Measurements from ENCODE around the gene DNTTIP2. TPM values are rescaled to one million over a fixed set of nuclear protein-coding genes. Genes with fewer than 3 reads are reported as not detected.

The DNTTIP2 gene
- total RNA-seq, 4 donors from 2014 or later: 13.8 to 63.4 (median 32.5) TPM

GRCh38 chr1:93888900-93889299, 9.9 kb upstream of the DNTTIP2 start:
- H3K36me3 ChIP-seq: no peaks in the 10 kb centered on the region
- no peaks in the 10 kb centered on the region for H3K27me3 ChIP-seq
- TF ChIP-seq CTCF (IDR thresholded peaks at IDR 0.05) (no peak), POLR2A (IDR thresholded peaks at IDR 0.05) (no peak)
- H3K4me1 ChIP-seq: no peaks in the 10 kb centered on the region
- no peak overlapping the region for H3K27ac ChIP-seq
- DNase-seq: no peak
- H3K9me3 ChIP-seq: no peaks in the 10 kb centered on the region
- no peak overlapping the region for H3K4me3 ChIP-seq
- intact Hi-C loops (cut with DNase I; ENCODE audit: low total_unique reads): no loop called here

GRCh38 chr1:93882269-93882668, 3.3 kb upstream of the DNTTIP2 start:
- intact Hi-C loops (cut with DNase I; ENCODE audit: low total_unique reads): no loop called here
- H3K27ac ChIP-seq: no peak overlapping the region
- no peaks in the 10 kb centered on the region for H3K9me3 ChIP-seq
- TF ChIP-seq POLR2A (IDR thresholded peaks at IDR 0.05): no peak
- no peak for TF ChIP-seq CTCF (IDR thresholded peaks at IDR 0.05)
- H3K36me3 ChIP-seq: no peaks in the 10 kb centered on the region
- DNase-seq: no peak
- no peak overlapping the region for H3K4me3 ChIP-seq
- H3K4me1 ChIP-seq: peaks cover 6 to 10% of the 10 kb centered on the region in 2 donors
- H3K27me3 ChIP-seq: no peaks in the 10 kb centered on the region

GRCh38 chr1:93880731-93881130, 1.7 kb upstream of the DNTTIP2 start:
- H3K27me3 ChIP-seq: no peaks in the 10 kb centered on the region
- no peak for TF ChIP-seq CTCF (IDR thresholded peaks at IDR 0.05)
- no peak for TF ChIP-seq POLR2A (IDR thresholded peaks at IDR 0.05)

GRCh38 chr1:93878501-93878888, 511 bp downstream of the DNTTIP2 start:
- no peaks in the 10 kb centered on the region for H3K27me3 ChIP-seq
- H3K27ac ChIP-seq: peak overlapping the region; percentile 94 to 96
- peaks cover 12 to 13% of the 10 kb centered on the region in 2 donors for H3K4me1 ChIP-seq
- TF ChIP-seq POLR2A (IDR thresholded peaks at IDR 0.05): no peak
- no peak for TF ChIP-seq CTCF (IDR thresholded peaks at IDR 0.05)
- intact Hi-C loops (cut with DNase I; ENCODE audit: low total_unique reads): no loop called here
- DNase-seq: peak in 1 of 2 donors; percentile 24
- no peaks in the 10 kb centered on the region for H3K36me3 ChIP-seq
- H3K4me3 ChIP-seq: peak overlapping the region; percentile 88 to 95
- no peaks in the 10 kb centered on the region for H3K9me3 ChIP-seq

More at GRCh38 chr1:93880731-93881130, 1.7 kb upstream of the DNTTIP2 start:
- Histone ChIP-seq H3K4me3 (no peak overlapping the region), H3K4me1 (peaks cover 12 to 13% of the 10 kb centered on the region in 2 donors), H3K27ac (no peak overlapping the region), H3K9me3 (no peaks in the 10 kb centered on the region), H3K36me3 (no peaks in the 10 kb centered on the region)
- DNase-seq: no peak
- intact Hi-C loops (cut with DNase I; ENCODE audit: low total_unique reads): no loop called here

- intact Hi-C loops (cut with DNase I; ENCODE audit: low total_unique reads): no loop called here
- Histone ChIP-seq H3K9me3 (no peaks in the 10 kb centered on the region), H3K4me1 (peaks cover 12 to 13% of the 10 kb centered on the region in 2 donors), H3K4me3 (no peak overlapping the region), H3K27ac (no peak overlapping the region), H3K36me3 (no peaks in the 10 kb centered on the region), H3K27me3 (no peaks in the 10 kb centered on the region)
- TF ChIP-seq POLR2A (IDR thresholded peaks at IDR 0.05) (no peak), CTCF (IDR thresholded peaks at IDR 0.05) (no peak)
- DNase-seq: no peak
Observed at GRCh38 chr1:93877529-93877928, 1.5 kb downstream of the DNTTIP2 start.

Data from uterus (tissue), 4 donors.